ENCODE measurements around the gene ESPN.

- TF ChIP-seq POLR2A (IDR thresholded peaks at IDR 0.05; ENCODE audit: low read depth, low read length) (no peak), POLR2AphosphoS5 (IDR thresholded peaks at IDR 0.05; ENCODE audit: low read depth, low read length) (no peak), TAF1 (IDR thresholded peaks at IDR 0.05; ENCODE audit: borderline replicate concordance, low read depth, low read length) (no peak)
Measured at GRCh38 chr1:6416295-6416656, 8.3 kb upstream of the ESPN start.

Measured in GM12892 (cell line).